Suprapubic skin (tissue), 4 donors: ENCODE measurements around the gene RBM19. TPM values are rescaled to one million over a fixed set of nuclear protein-coding genes. Genes with fewer than 3 reads are reported as not detected.

Experiments
- DNase-seq, 2 donors: peaks; one replicate each; pipeline ENCODE4 v3.0.0-alpha.2; 2019; ENCODE audit warnings: low spot score in 2 of 2
- H3K27ac ChIP-seq: fragments of 200-600 bp; sonication (generic); one replicate; pipeline ENCODE4 v1.5.1; 2019
- H3K27me3 ChIP-seq: fragments of 200-600 bp; sonication (generic); one replicate; pipeline ENCODE4 v1.5.1; 2019
- H3K36me3 ChIP-seq: fragments of 200-600 bp; sonication (generic); one replicate; pipeline ENCODE4 v1.5.1; 2019
- H3K4me1 ChIP-seq: fragments of 200-600 bp; sonication (generic); one replicate; pipeline ENCODE4 v1.5.1; 2019
- H3K4me3 ChIP-seq: fragments of 200-600 bp; sonication (generic); one replicate; pipeline ENCODE4 v1.5.1; 2019; ENCODE audit warnings: mild to moderate bottlenecking
- H3K9me3 ChIP-seq: fragments of 200-600 bp; sonication (generic); one replicate; pipeline ENCODE4 v1.5.1; 2019
- CTCF ChIP-seq, 2 donors: fragments of 200-600 bp in 1 of 2; fragments of 450-650 bp in 1 of 2; sonication (generic) in 1 of 2; IDR thresholded peaks; one replicate each; pipeline ENCODE4 v1.5.1; 2016 to 2019; ENCODE audit warnings: antibody characterized with exemption in 2 of 2, mild to moderate bottlenecking in 1 of 2, moderate library complexity in 1 of 2
- EP300 ChIP-seq: sonication (generic); formaldehyde crosslinking; IDR thresholded peaks from one replicate; pipeline ENCODE4 v1.6.1; 2017; ENCODE audit warnings: antibody characterized with exemption
- POLR2A ChIP-seq, 2 donors: fragments of 450-650 bp; IDR thresholded peaks; one replicate each; pipeline ENCODE4 v1.6.1; 2017; ENCODE audit warnings: antibody characterized with exemption in 2 of 2, mild to moderate bottlenecking in 2 of 2, moderate library complexity in 2 of 2
- POLR2AphosphoS5 ChIP-seq, 3 donors: sonication (generic); formaldehyde crosslinking; IDR thresholded peaks; one replicate each; pipeline ENCODE4 v1.6.1; 2017; ENCODE audit warnings: antibody characterized with exemption in 3 of 3
- WGBS: methylation state at CpG from one replicate; pipeline ENCODE4 v1.1.5; 2018; 5-methylcytosine and 5-hydroxymethylcytosine counted together
- total RNA-seq, 4 donors: library from RNA; depleted of rRNA; stranded (reverse); fragments of >200 nt; gene quantifications; one replicate each; pipeline ENCODE4 v1.1.0, GENCODE V29; 2016

Gene RBM19
- total RNA-seq, 4 donors from 2014 or later = 26.8 to 51.4 (median 28.2) TPM

DNA sequence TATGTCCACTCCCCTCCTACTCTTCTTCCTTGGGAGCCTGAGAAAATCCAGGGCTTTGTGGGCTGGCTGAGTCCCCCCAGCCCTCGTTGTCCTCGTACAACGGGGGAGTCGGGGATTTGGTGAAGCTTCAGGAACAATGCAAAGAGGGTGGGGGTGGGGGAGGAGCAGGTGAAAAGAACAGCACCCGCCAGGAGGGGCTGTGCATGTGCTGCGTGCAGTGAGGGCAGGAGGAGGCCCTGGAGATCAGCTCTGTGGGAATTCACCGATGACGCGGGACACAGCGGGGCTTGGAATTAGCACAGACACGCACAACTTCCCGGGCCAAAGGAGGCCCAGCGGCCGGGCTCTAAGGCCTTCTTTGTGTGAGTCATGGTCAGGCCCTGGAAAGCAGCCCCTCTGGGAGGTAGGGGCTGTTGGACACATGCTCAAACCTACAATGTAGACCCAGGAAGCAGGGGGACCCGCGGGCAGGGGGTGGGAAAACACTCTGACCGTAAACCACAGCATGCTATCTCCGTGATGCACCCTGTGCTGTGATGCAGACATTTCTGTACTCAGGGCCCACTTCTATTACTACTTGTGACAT, 32.8 kb downstream of the RBM19 start:
- H3K36me3 ChIP-seq = peaks cover 87% of the 10 kb centered on the region
- 76% methylated on average over 17 of the region's 18 CpGs for WGBS
- H3K4me3 ChIP-seq = no peak overlapping the region
- H3K9me3 ChIP-seq = no peaks in the 10 kb centered on the region
- no peak for TF ChIP-seq CTCF (IDR thresholded peaks at IDR 0.05)
- no peak for TF ChIP-seq POLR2A (IDR thresholded peaks at IDR 0.05)
- no peak for TF ChIP-seq EP300
- no peak for TF ChIP-seq POLR2AphosphoS5 (IDR thresholded peaks at IDR 0.05)
- H3K27me3 ChIP-seq = no peaks in the 10 kb centered on the region
- H3K4me1 ChIP-seq = no peaks in the 10 kb centered on the region
- no peak overlapping the region for H3K27ac ChIP-seq
- no peak for DNase-seq

DNA sequence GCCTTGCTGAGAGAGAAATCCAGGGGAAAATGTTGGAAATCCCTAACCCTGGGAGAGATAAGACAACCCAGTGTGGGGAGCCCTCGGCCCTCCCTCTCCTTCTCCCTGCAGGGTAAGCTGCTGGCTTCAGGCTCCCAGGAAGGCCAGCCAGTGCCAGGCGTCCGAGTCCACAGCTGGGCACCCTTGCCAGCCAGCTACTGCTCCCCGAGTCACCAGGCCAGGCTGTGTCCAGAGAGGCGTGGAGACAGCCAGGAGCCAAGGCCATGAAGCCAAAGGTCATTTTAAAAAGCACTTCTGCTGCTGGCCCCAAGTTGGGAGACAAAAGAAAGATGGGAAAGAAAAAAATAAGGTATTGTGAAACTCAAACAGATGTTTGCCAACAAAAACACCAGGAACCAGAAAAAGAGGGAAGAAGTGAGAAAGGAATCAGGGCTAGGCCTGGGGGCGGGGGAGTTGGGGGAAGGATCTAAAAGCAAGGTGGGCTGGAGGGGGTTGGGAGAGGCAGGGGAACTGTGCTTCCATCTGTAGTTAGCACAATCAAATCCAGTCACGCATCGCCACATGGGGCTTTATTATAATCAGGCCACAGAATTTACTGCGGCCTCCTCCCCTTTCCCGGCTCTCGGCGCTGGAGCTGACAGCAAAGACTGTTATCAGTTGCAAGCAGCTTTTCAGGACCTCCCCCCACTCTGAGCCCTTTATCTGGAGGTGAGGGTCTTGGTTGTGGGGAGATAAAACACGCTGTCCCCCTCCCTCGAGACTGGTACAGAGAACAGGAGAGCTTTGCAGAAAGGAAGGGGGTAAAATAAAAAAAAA, 33.5 kb downstream of the RBM19 start:
- no peaks in the 10 kb centered on the region for H3K4me1 ChIP-seq
- TF ChIP-seq POLR2A (IDR thresholded peaks at IDR 0.05) = no peak
- TF ChIP-seq CTCF (IDR thresholded peaks at IDR 0.05) = no peak
- no peak for TF ChIP-seq POLR2AphosphoS5 (IDR thresholded peaks at IDR 0.05)
- no peak for TF ChIP-seq EP300
- no peak overlapping the region for H3K4me3 ChIP-seq
- no peaks in the 10 kb centered on the region for H3K27me3 ChIP-seq
- peaks cover 83% of the 10 kb centered on the region for H3K36me3 ChIP-seq
- H3K9me3 ChIP-seq = no peaks in the 10 kb centered on the region
- 66% methylated on average over 14 of the region's 14 CpGs for WGBS
- no peak for DNase-seq
- no peak overlapping the region for H3K27ac ChIP-seq

DNA sequence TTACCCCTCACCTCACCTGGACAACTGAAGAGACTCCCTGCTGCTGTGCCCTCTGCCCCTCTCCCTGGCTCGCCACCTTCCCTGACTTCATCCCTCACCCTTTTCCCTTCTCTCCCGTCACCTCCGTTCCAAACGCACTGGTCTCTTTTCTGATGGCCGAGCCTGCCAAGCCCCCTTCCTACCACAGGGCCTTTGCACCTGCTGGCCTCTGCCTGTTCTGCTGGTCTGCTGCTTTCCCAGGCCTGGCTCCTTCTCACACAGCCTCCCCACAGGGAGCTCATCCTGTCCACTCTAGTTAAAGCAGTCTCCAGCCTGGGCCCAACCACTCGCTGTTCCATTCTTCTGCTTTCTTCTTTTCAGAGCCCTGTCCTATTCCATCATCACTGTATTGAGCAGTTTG, 34.6 kb downstream of the RBM19 start:
- Histone ChIP-seq H3K36me3 (peaks cover 81% of the 10 kb centered on the region), H3K27ac (no peak overlapping the region), H3K9me3 (no peaks in the 10 kb centered on the region), H3K4me1 (no peaks in the 10 kb centered on the region), H3K27me3 (no peaks in the 10 kb centered on the region), H3K4me3 (no peak overlapping the region)
- WGBS = 99% methylated on average over 6 of the region's 6 CpGs
- DNase-seq = no peak
- TF ChIP-seq POLR2A (IDR thresholded peaks at IDR 0.05) (no peak), POLR2AphosphoS5 (IDR thresholded peaks at IDR 0.05) (no peak), CTCF (IDR thresholded peaks at IDR 0.05) (no peak), EP300 (no peak)

- TF ChIP-seq CTCF (IDR thresholded peaks at IDR 0.05) = no peak
- no peak for TF ChIP-seq POLR2A (IDR thresholded peaks at IDR 0.05)
- no peak for TF ChIP-seq EP300
- TF ChIP-seq POLR2AphosphoS5 (IDR thresholded peaks at IDR 0.05) = no peak
- H3K27ac ChIP-seq = no peak overlapping the region
- H3K9me3 ChIP-seq = no peaks in the 10 kb centered on the region
- peaks cover 83% of the 10 kb centered on the region for H3K36me3 ChIP-seq
- no peaks in the 10 kb centered on the region for H3K4me1 ChIP-seq
- no peaks in the 10 kb centered on the region for H3K27me3 ChIP-seq
- DNase-seq = no peak
- no peak overlapping the region for H3K4me3 ChIP-seq
- WGBS = no CpG with 5 or more reads among the region's 4 CpGs
These were observed 35.9 kb downstream of the RBM19 start for GRCh38 chr12:113930249-113930648.

GRCh38 chr12:113929312-113929989, 36.7 kb downstream of the RBM19 start:
- no peak overlapping the region for H3K4me3 ChIP-seq
- H3K9me3 ChIP-seq = no peaks in the 10 kb centered on the region
- H3K36me3 ChIP-seq = peaks cover 83% of the 10 kb centered on the region
- H3K27me3 ChIP-seq = no peaks in the 10 kb centered on the region
- WGBS = 73% methylated on average over 5 of the region's 5 CpGs
- no peak overlapping the region for H3K27ac ChIP-seq
- TF ChIP-seq CTCF (IDR thresholded peaks at IDR 0.05) = no peak
- TF ChIP-seq POLR2A (IDR thresholded peaks at IDR 0.05) = no peak
- TF ChIP-seq EP300 = no peak
- no peak for TF ChIP-seq POLR2AphosphoS5 (IDR thresholded peaks at IDR 0.05)
- no peaks in the 10 kb centered on the region for H3K4me1 ChIP-seq
- no peak for DNase-seq
